GM23338 (cell line): ENCODE results near the gene EFNA4. TPM values are rescaled to one million over a fixed set of nuclear protein-coding genes. Genes with fewer than 3 reads are reported as not detected.

Experiments
- ATAC-seq: fragments of 200-7000 bp; cut with Tn5 transposase; 3 replicates; pipeline ENCODE4 v1.9.1; 2020
- DNase-seq: peaks from one replicate; pipeline ENCODE4 v3.0.0-alpha.2; 2015; ENCODE audit warnings: low spot score
- H2AFZ ChIP-seq: fragments of 200-600 bp; sonication (generic); 2 replicates; pipeline ENCODE4 v1.8.0; 2016; ENCODE audit warnings: antibody characterized with exemption, mild to moderate bottlenecking, moderate library complexity
- H3F3A ChIP-seq: fragments of 200-600 bp; sonication (generic); replicated peaks from 2 replicates; pipeline ENCODE4 v1.8.0; 2017; ENCODE audit warnings: antibody characterized with exemption, mixed run types, low read depth
- H3K27ac ChIP-seq: fragments of 200-600 bp; sonication (generic); 2 replicates; pipeline ENCODE4 v1.6.1; 2016; ENCODE audit warnings: low read depth
- H3K27me3 ChIP-seq: fragments of 200-600 bp; sonication (generic); 2 replicates; pipeline ENCODE4 v1.8.0; 2016; ENCODE audit warnings: mild to moderate bottlenecking, mixed run types, moderate library complexity; ENCODE audit not compliant: insufficient read depth
- H3K36me3 ChIP-seq: fragments of 200-600 bp; sonication (generic); 2 replicates; pipeline ENCODE4 v1.8.0; 2016; ENCODE audit warnings: mild to moderate bottlenecking; ENCODE audit not compliant: insufficient read depth
- H3K4me1 ChIP-seq: fragments of 200-600 bp; sonication (generic); 2 replicates; pipeline ENCODE4 v1.8.0; 2016; ENCODE audit warnings: mild to moderate bottlenecking, moderate library complexity; ENCODE audit not compliant: insufficient read depth
- H3K4me2 ChIP-seq: fragments of 200-600 bp; sonication (generic); 2 replicates; pipeline ENCODE4 v1.7.1; 2017; ENCODE audit warnings: mixed run types
- H3K4me3 ChIP-seq: fragments of 200-600 bp; sonication (generic); 2 replicates; pipeline ENCODE4 v1.6.1; 2016; ENCODE audit warnings: mixed run types
- H3K79me2 ChIP-seq: fragments of 200-600 bp; sonication (generic); replicated peaks from 2 replicates; pipeline ENCODE4 v1.8.0; 2017; ENCODE audit warnings: mild to moderate bottlenecking; ENCODE audit not compliant: insufficient read depth
- H3K9me2 ChIP-seq: fragments of 200-600 bp; sonication (generic); 2 replicates; pipeline ENCODE4 v1.8.0; 2017; ENCODE audit not compliant: insufficient read depth
- H4K20me1 ChIP-seq: fragments of 200-600 bp; sonication (generic); replicated peaks from 2 replicates; pipeline ENCODE4 v1.8.0; 2017; ENCODE audit warnings: mild to moderate bottlenecking; ENCODE audit not compliant: insufficient read depth
- H3K27ac Mint-ChIP-seq: 2 replicates; pipeline ENCODE4 v1.8.0; 2020; ENCODE audit warnings: inconsistent platforms, mild to moderate bottlenecking, moderate library complexity, mixed read lengths
- H3K27me3 Mint-ChIP-seq: 3 replicates; pipeline ENCODE4 v1.8.0; 2022; ENCODE audit warnings: low read depth, mild to moderate bottlenecking, moderate library complexity, mixed read lengths, inconsistent platforms; ENCODE audit not compliant: insufficient read depth, poor library complexity
- H3K36me3 Mint-ChIP-seq: 3 replicates; pipeline ENCODE4 v1.8.0; 2021; ENCODE audit warnings: low read depth, mild to moderate bottlenecking, inconsistent platforms, moderate library complexity, mixed read lengths
- H3K4me1 Mint-ChIP-seq: 3 replicates; pipeline ENCODE4 v1.8.0; 2020; ENCODE audit warnings: mild to moderate bottlenecking, inconsistent platforms, mixed read lengths
- H3K4me3 Mint-ChIP-seq: 3 replicates; pipeline ENCODE4 v1.8.0; 2021; ENCODE audit warnings: moderate library complexity, mild to moderate bottlenecking, inconsistent platforms, mixed read lengths
- H3K9me3 Mint-ChIP-seq: 3 replicates; pipeline ENCODE4 v1.8.0; 2020; ENCODE audit warnings: moderate library complexity, mild to moderate bottlenecking, inconsistent platforms, mixed read lengths
- CREB1 ChIP-seq: fragments of 250-450 bp; sonication (Bioruptor Pico); IDR thresholded peaks from 2 replicates; pipeline ENCODE4 v1.5.0; 2020; ENCODE audit warnings: low read depth, mild to moderate bottlenecking, moderate library complexity
- EZH2phosphoT487 ChIP-seq: fragments of 200-600 bp; sonication (generic); IDR thresholded peaks from one replicate; pipeline ENCODE4 v1.8.1; 2018; ENCODE audit warnings: antibody characterized with exemption; ENCODE audit not compliant: unreplicated experiment
- JUNB ChIP-seq: IDR thresholded peaks from one replicate; pipeline ENCODE4 v1.6.1; 2016; ENCODE audit warnings: antibody characterized with exemption; ENCODE audit not compliant: unreplicated experiment
- NANOG ChIP-seq: IDR thresholded peaks from 2 replicates; pipeline ENCODE4 v1.6.1; 2016; ENCODE audit warnings: antibody characterized with exemption, borderline replicate concordance
- POLR2AphosphoS5 ChIP-seq: IDR thresholded peaks from 2 replicates; pipeline ENCODE4 v1.6.1; 2016; ENCODE audit warnings: antibody characterized with exemption, low read depth
- ZNF114 ChIP-seq: fragments of 250-450 bp; sonication (Bioruptor Pico); IDR thresholded peaks from 2 replicates; pipeline ENCODE4 v1.5.0; 2020; ENCODE audit warnings: mild to moderate bottlenecking, moderate library complexity
- ZNF331 ChIP-seq: fragments of 250-450 bp; sonication (Bioruptor Pico); IDR thresholded peaks from 2 replicates; pipeline ENCODE4 v1.5.0; 2020; ENCODE audit warnings: low read depth, mild to moderate bottlenecking, moderate library complexity
- polyA plus RNA-seq: library from polyadenylated mRNA; unstranded; fragments of >200 nt; fragmentation: Nextera tagmentation; extraction: Ambion mirVana; gene quantifications from 2 replicates; pipeline ENCODE4 v1.2.1, GENCODE V29; 2016
- total RNA-seq: library from RNA; depleted of rRNA; stranded (reverse); fragments of >200 nt; shearing (Covaris generic); gene quantifications from 2 replicates; pipeline ENCODE4 v1.2.3, GENCODE V29; 2014
- TF ChIP-seq, protein P1 (sequence below): IDR thresholded peaks from 2 replicates; pipeline ENCODE4 v1.6.1; 2016; ENCODE audit warnings: antibody characterized with exemption
- TF ChIP-seq, protein P2 (sequence below): fragments of 250-450 bp; sonication (Bioruptor Pico); IDR thresholded peaks from 2 replicates; pipeline ENCODE4 v1.5.0; 2020; ENCODE audit warnings: mild to moderate bottlenecking, moderate library complexity
- TF ChIP-seq, protein P3 (sequence below): IDR thresholded peaks from one replicate; pipeline ENCODE4 v1.6.1; 2018; ENCODE audit warnings: antibody characterized with exemption; ENCODE audit not compliant: unreplicated experiment

The EFNA4 gene
- total and polyA plus RNA-seq, 2 experiments from 2014 or later, result 11.1 to 22.9 TPM

DNA sequence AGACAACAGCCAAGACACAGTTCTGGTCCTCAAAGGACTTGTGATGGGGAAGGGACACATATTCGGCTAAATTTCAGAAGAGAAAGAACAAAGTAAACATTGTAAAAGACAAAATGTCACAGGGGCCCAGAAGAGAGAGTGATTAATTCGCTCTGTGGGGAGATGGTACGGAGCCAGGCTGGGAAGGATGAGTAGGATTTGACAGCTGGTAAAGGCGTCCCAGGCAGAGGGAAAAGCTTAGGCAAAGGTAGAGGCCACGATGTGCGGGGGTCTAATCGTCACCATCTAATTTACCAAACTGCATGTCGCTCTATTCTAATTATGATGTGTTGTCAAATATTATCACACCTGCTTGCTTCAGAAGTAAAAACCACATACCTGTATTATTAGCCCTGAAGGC lies 46.8 kb downstream of the EFNA4 start:
- Histone ChIP-seq H3K79me2 (no peaks in the 10 kb centered on the region), H2AFZ (no peak overlapping the region), H3F3A (0 out of 2 replicates have a peak, but pooled peaks cover 3% of the 10 kb centered on the region), H3K27ac (no peak overlapping the region), H3K4me1 (no peaks in the 10 kb centered on the region; the same call in 1 of the 2 replicates), H3K9me2 (no peaks in the 10 kb centered on the region), H3K36me3 (no peaks in the 10 kb centered on the region), H3K4me3 (no peak overlapping the region), H4K20me1 (no peaks in the 10 kb centered on the region), H3K27me3 (no peaks in the 10 kb centered on the region), H3K4me2 (no peak overlapping the region)
- Mint-ChIP-seq H3K27ac (no peak overlapping the region), H3K4me3 (no peak overlapping the region), H3K9me3 (no peaks in the 10 kb centered on the region), H3K4me1 (0 out of 3 replicates have a peak, but pooled peaks cover 2% of the 10 kb centered on the region), H3K27me3 (peaks cover 4% of the 10 kb centered on the region), H3K36me3 (no peaks in the 10 kb centered on the region)
- no peak for ATAC-seq
- DNase-seq, result no peak
- no peak for TF ChIP-seq POLR2AphosphoS5

DNA sequence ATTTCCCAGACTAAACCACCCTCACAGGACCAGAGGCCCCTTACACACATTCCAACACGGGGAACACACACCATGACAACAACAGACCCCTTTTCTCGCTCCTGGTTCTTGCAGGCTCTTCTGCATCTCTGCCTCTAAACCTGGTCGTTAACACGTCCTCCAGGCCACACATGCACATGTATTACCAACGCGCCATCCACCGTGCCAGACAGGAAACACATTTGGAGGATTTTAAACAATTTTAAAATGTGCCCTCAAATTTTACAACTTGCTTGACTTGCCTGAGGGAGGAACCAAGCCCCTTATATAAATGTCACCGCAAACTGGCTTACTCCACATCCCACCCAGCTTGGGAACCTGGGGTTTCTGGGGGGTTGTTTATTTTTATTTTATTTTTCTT lies 47.3 kb downstream of the EFNA4 start:
- Mint-ChIP-seq H3K4me1 (0 out of 3 replicates have a peak, but pooled peaks cover 2% of the 10 kb centered on the region), H3K9me3 (no peaks in the 10 kb centered on the region), H3K4me3 (no peak overlapping the region), H3K36me3 (no peaks in the 10 kb centered on the region), H3K27ac (no peak overlapping the region), H3K27me3 (peaks cover 4% of the 10 kb centered on the region)
- Histone ChIP-seq H2AFZ (no peak overlapping the region), H3K36me3 (no peaks in the 10 kb centered on the region), H3K79me2 (no peaks in the 10 kb centered on the region), H3K4me3 (no peak overlapping the region), H3K27me3 (no peaks in the 10 kb centered on the region), H3K9me2 (no peaks in the 10 kb centered on the region), H3K27ac (no peak overlapping the region), H4K20me1 (no peaks in the 10 kb centered on the region), H3K4me1 (no peaks in the 10 kb centered on the region; the same call in 1 of the 2 replicates), H3K4me2 (no peak overlapping the region), H3F3A (0 out of 2 replicates have a peak, but pooled peaks cover 3% of the 10 kb centered on the region)
- DNase-seq (no peak), ATAC-seq (no peak)
- TF ChIP-seq, protein P1, sequence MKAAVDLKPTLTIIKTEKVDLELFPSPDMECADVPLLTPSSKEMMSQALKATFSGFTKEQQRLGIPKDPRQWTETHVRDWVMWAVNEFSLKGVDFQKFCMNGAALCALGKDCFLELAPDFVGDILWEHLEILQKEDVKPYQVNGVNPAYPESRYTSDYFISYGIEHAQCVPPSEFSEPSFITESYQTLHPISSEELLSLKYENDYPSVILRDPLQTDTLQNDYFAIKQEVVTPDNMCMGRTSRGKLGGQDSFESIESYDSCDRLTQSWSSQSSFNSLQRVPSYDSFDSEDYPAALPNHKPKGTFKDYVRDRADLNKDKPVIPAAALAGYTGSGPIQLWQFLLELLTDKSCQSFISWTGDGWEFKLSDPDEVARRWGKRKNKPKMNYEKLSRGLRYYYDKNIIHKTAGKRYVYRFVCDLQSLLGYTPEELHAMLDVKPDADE, result no peak
- TF ChIP-seq ZNF114 (CRISPR knock-in tag) (no peak), JUNB (no peak), ZNF331 (no peak), CREB1 (no peak), NANOG (no peak), POLR2AphosphoS5 (no peak), EZH2phosphoT487 (no peak)
- TF ChIP-seq, protein P2, sequence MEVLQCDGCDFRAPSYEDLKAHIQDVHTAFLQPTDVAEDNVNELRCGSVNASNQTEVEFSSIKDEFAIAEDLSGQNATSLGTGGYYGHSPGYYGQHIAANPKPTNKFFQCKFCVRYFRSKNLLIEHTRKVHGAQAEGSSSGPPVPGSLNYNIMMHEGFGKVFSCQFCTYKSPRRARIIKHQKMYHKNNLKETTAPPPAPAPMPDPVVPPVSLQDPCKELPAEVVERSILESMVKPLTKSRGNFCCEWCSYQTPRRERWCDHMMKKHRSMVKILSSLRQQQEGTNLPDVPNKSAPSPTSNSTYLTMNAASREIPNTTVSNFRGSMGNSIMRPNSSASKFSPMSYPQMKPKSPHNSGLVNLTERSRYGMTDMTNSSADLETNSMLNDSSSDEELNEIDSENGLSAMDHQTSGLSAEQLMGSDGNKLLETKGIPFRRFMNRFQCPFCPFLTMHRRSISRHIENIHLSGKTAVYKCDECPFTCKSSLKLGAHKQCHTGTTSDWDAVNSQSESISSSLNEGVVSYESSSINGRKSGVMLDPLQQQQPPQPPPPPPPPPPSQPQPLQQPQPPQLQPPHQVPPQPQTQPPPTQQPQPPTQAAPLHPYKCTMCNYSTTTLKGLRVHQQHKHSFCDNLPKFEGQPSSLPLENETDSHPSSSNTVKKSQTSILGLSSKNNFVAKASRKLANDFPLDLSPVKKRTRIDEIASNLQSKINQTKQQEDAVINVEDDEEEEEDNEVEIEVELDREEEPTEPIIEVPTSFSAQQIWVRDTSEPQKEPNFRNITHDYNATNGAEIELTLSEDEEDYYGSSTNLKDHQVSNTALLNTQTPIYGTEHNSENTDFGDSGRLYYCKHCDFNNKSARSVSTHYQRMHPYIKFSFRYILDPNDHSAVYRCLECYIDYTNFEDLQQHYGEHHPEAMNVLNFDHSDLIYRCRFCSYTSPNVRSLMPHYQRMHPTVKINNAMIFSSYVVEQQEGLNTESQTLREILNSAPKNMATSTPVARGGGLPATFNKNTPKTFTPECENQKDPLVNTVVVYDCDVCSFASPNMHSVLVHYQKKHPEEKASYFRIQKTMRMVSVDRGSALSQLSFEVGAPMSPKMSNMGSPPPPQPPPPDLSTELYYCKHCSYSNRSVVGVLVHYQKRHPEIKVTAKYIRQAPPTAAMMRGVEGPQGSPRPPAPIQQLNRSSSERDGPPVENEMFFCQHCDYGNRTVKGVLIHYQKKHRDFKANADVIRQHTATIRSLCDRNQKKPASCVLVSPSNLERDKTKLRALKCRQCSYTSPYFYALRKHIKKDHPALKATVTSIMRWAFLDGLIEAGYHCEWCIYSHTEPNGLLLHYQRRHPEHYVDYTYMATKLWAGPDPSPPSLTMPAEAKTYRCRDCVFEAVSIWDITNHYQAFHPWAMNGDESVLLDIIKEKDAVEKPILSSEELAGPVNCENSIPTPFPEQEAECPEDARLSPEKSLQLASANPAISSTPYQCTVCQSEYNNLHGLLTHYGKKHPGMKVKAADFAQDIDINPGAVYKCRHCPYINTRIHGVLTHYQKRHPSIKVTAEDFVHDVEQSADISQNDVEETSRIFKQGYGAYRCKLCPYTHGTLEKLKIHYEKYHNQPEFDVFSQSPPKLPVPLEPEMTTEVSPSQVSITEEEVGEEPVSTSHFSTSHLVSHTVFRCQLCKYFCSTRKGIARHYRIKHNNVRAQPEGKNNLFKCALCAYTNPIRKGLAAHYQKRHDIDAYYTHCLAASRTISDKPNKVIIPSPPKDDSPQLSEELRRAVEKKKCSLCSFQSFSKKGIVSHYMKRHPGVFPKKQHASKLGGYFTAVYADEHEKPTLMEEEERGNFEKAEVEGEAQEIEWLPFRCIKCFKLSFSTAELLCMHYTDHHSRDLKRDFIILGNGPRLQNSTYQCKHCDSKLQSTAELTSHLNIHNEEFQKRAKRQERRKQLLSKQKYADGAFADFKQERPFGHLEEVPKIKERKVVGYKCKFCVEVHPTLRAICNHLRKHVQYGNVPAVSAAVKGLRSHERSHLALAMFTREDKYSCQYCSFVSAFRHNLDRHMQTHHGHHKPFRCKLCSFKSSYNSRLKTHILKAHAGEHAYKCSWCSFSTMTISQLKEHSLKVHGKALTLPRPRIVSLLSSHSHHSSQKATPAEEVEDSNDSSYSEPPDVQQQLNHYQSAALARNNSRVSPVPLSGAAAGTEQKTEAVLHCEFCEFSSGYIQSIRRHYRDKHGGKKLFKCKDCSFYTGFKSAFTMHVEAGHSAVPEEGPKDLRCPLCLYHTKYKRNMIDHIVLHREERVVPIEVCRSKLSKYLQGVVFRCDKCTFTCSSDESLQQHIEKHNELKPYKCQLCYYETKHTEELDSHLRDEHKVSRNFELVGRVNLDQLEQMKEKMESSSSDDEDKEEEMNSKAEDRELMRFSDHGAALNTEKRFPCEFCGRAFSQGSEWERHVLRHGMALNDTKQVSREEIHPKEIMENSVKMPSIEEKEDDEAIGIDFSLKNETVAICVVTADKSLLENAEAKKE, result no peak
- TF ChIP-seq, protein P3, sequence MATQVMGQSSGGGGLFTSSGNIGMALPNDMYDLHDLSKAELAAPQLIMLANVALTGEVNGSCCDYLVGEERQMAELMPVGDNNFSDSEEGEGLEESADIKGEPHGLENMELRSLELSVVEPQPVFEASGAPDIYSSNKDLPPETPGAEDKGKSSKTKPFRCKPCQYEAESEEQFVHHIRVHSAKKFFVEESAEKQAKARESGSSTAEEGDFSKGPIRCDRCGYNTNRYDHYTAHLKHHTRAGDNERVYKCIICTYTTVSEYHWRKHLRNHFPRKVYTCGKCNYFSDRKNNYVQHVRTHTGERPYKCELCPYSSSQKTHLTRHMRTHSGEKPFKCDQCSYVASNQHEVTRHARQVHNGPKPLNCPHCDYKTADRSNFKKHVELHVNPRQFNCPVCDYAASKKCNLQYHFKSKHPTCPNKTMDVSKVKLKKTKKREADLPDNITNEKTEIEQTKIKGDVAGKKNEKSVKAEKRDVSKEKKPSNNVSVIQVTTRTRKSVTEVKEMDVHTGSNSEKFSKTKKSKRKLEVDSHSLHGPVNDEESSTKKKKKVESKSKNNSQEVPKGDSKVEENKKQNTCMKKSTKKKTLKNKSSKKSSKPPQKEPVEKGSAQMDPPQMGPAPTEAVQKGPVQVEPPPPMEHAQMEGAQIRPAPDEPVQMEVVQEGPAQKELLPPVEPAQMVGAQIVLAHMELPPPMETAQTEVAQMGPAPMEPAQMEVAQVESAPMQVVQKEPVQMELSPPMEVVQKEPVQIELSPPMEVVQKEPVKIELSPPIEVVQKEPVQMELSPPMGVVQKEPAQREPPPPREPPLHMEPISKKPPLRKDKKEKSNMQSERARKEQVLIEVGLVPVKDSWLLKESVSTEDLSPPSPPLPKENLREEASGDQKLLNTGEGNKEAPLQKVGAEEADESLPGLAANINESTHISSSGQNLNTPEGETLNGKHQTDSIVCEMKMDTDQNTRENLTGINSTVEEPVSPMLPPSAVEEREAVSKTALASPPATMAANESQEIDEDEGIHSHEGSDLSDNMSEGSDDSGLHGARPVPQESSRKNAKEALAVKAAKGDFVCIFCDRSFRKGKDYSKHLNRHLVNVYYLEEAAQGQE, result no peak
